ENCODE data around the gene AGAP3.

Gene AGAP3

GRCh38 chr7:151120896-151121295, 34.6 kb downstream of the AGAP3 start:
- no peak for FAIRE-seq
- no peak for TF ChIP-seq PAX5 (IDR thresholded peaks at IDR 0.05; ENCODE audit: insufficient read depth, low read length, severe bottlenecking)
- TF ChIP-seq POLR2A (IDR thresholded peaks at IDR 0.05; ENCODE audit: low read depth, low read length), result no peak
- TF ChIP-seq TAF1 (IDR thresholded peaks at IDR 0.05; ENCODE audit: low read depth, low read length), result no peak
- TF ChIP-seq SPI1 (IDR thresholded peaks at IDR 0.05; ENCODE audit: low read depth, low read length), result no peak
- TF ChIP-seq POLR2AphosphoS5 (IDR thresholded peaks at IDR 0.05; ENCODE audit: low read depth, low read length), result no peak
- no peak for TF ChIP-seq POU2F2 (IDR thresholded peaks at IDR 0.05; ENCODE audit: low read depth, low read length)
- DNase-seq (ENCODE audit: insufficient read length, low spot score), result no peak

DNA sequence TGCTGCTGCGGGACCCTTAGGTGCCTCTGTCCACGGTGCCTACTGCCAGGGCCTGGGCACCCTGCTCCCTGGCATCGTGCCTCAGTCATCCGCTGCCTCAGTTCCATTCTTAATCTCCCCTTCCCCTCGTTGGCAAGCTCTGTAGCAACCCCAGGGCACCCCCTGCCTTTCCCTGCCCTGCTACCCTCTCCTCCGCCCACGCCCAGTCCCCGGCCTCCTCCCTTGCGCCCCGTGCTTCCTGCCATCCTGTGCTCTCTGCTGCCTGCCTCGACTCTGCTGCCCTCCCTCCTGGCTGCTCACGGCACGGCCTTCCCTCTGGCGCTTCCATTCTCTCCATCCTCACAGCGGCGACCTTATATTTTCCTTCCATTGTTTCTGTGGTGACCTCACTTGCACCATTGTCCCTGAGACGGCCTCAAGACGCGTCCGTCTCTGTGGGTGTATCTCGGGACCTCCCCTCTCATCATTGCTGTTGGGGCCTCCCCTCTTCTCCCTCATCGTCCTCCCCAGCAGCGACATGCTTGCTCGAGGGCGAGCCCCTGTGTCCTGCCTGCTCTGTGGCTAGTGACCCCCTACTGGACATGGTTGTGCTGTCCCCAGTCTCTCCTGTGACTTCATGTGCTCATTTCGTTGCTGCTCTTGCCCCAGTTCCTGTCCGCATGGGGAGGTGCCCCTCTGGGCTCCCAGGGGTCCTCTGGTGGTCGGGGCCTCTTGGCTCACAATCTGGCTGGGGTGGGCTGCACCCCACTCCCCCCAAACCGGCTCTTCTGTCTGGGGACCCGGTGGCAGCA, 35.3 kb downstream of the AGAP3 start:
- TF ChIP-seq SPI1 (IDR thresholded peaks at IDR 0.05; ENCODE audit: low read depth, low read length) (no peak), TAF1 (IDR thresholded peaks at IDR 0.05; ENCODE audit: low read depth, low read length) (no peak), POU2F2 (IDR thresholded peaks at IDR 0.05; ENCODE audit: low read depth, low read length) (no peak), PAX5 (IDR thresholded peaks at IDR 0.05; ENCODE audit: insufficient read depth, low read length, severe bottlenecking) (no peak)
- no peak for FAIRE-seq
- no peak for DNase-seq (ENCODE audit: insufficient read length, low spot score)

GRCh38 chr7:151122276-151122675, 36.0 kb downstream of the AGAP3 start:
- FAIRE-seq, result no peak
- DNase-seq (ENCODE audit: insufficient read length, low spot score), result no peak
- TF ChIP-seq POU2F2 (IDR thresholded peaks at IDR 0.05; ENCODE audit: low read depth, low read length) (no peak), PAX5 (IDR thresholded peaks at IDR 0.05; ENCODE audit: insufficient read depth, low read length, severe bottlenecking) (no peak), TAF1 (IDR thresholded peaks at IDR 0.05; ENCODE audit: low read depth, low read length) (no peak), SPI1 (IDR thresholded peaks at IDR 0.05; ENCODE audit: low read depth, low read length) (no peak), POLR2A (IDR thresholded peaks at IDR 0.05; ENCODE audit: low read depth, low read length) (no peak), POLR2AphosphoS5 (IDR thresholded peaks at IDR 0.05; ENCODE audit: low read depth, low read length) (no peak)

- no peak for DNase-seq (ENCODE audit: insufficient read length, low spot score)
- TF ChIP-seq POLR2A (IDR thresholded peaks at IDR 0.05; ENCODE audit: low read depth, low read length), result no peak
- TF ChIP-seq POU2F2 (IDR thresholded peaks at IDR 0.05; ENCODE audit: low read depth, low read length), result no peak
- TF ChIP-seq POLR2AphosphoS5 (IDR thresholded peaks at IDR 0.05; ENCODE audit: low read depth, low read length), result no peak
- TF ChIP-seq TAF1 (IDR thresholded peaks at IDR 0.05; ENCODE audit: low read depth, low read length), result no peak
- no peak for TF ChIP-seq SPI1 (IDR thresholded peaks at IDR 0.05; ENCODE audit: low read depth, low read length)
- TF ChIP-seq PAX5 (IDR thresholded peaks at IDR 0.05; ENCODE audit: insufficient read depth, low read length, severe bottlenecking), result no peak
- no peak for FAIRE-seq
Observed at GRCh38 chr7:151122796-151123157, 36.5 kb downstream of the AGAP3 start.

GRCh38 chr7:151123158-151123821, 37.0 kb downstream of the AGAP3 start:
- TF ChIP-seq SPI1 (IDR thresholded peaks at IDR 0.05; ENCODE audit: low read depth, low read length) (no peak), TAF1 (IDR thresholded peaks at IDR 0.05; ENCODE audit: low read depth, low read length) (no peak), POLR2A (IDR thresholded peaks at IDR 0.05; ENCODE audit: low read depth, low read length) (no peak), POU2F2 (IDR thresholded peaks at IDR 0.05; ENCODE audit: low read depth, low read length) (no peak), PAX5 (IDR thresholded peaks at IDR 0.05; ENCODE audit: insufficient read depth, low read length, severe bottlenecking) (no peak), POLR2AphosphoS5 (IDR thresholded peaks at IDR 0.05; ENCODE audit: low read depth, low read length) (no peak)
- DNase-seq (ENCODE audit: insufficient read length, low spot score) (no peak), FAIRE-seq (no peak)

- TF ChIP-seq SPI1 (IDR thresholded peaks at IDR 0.05; ENCODE audit: low read depth, low read length) (no peak), POLR2AphosphoS5 (IDR thresholded peaks at IDR 0.05; ENCODE audit: low read depth, low read length) (no peak), POU2F2 (IDR thresholded peaks at IDR 0.05; ENCODE audit: low read depth, low read length) (no peak), TAF1 (IDR thresholded peaks at IDR 0.05; ENCODE audit: low read depth, low read length) (no peak), PAX5 (IDR thresholded peaks at IDR 0.05; ENCODE audit: insufficient read depth, low read length, severe bottlenecking) (no peak), POLR2A (IDR thresholded peaks at IDR 0.05; ENCODE audit: low read depth, low read length) (no peak)
- DNase-seq (ENCODE audit: insufficient read length, low spot score) (peak; percentile 99), FAIRE-seq (peak; percentile 92)
Observed at GRCh38 chr7:151123822-151124464, 37.7 kb downstream of the AGAP3 start.

DNA sequence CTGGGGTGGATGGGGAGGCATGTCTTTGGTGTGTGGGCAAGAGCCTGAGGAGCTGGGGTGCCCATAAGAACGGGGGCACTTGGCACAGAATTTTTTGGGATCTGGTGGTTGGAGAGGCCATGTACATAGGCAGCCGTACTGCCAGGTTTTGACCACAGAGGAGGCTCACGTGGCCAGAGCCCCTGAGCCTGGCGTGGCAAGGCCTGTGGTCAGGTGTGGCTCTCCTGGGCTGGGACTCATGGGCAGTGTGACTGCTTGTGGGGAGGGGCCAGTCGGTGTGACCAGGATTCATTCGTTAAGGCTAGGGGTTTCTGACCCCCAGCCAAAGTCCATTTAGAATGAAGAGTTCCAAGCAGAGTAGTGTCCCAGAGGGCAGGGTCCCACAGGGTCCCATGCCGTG, 38.2 kb downstream of the AGAP3 start:
- no peak for DNase-seq (ENCODE audit: insufficient read length, low spot score)
- no peak for FAIRE-seq
- TF ChIP-seq POU2F2 (IDR thresholded peaks at IDR 0.05; ENCODE audit: low read depth, low read length) (no peak), POLR2A (IDR thresholded peaks at IDR 0.05; ENCODE audit: low read depth, low read length) (no peak), POLR2AphosphoS5 (IDR thresholded peaks at IDR 0.05; ENCODE audit: low read depth, low read length) (no peak), SPI1 (IDR thresholded peaks at IDR 0.05; ENCODE audit: low read depth, low read length) (no peak), PAX5 (IDR thresholded peaks at IDR 0.05; ENCODE audit: insufficient read depth, low read length, severe bottlenecking) (no peak), TAF1 (IDR thresholded peaks at IDR 0.05; ENCODE audit: low read depth, low read length) (no peak)

DNA sequence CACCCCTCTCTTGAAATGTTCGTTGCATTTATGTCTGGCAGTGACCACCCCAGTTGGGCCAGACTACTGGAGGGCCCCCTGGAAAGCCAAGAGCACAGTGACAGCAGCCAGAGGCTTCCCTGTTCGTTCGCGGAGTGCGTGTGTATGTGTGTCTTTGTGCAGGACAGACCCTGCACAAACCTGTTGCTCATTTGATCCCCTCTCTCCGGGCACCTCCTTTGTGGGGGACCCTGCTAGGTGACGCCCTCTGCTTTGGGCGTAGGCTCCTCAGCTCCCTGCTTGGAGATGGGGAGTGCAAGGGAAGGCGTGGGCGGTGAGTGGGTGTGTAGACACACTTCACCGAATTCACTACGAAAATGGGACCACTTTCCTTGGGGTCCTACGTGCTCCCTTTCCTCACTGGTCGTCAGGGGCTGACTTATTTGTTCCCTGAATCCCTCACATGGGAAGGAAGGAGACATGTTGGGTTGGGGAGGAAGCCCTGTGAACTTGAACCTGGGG, 38.7 kb downstream of the AGAP3 start:
- DNase-seq (ENCODE audit: insufficient read length, low spot score) (no peak), FAIRE-seq (no peak)
- TF ChIP-seq POU2F2 (IDR thresholded peaks at IDR 0.05; ENCODE audit: low read depth, low read length) (no peak), TAF1 (IDR thresholded peaks at IDR 0.05; ENCODE audit: low read depth, low read length) (no peak), SPI1 (IDR thresholded peaks at IDR 0.05; ENCODE audit: low read depth, low read length) (no peak), POLR2AphosphoS5 (IDR thresholded peaks at IDR 0.05; ENCODE audit: low read depth, low read length) (no peak), PAX5 (IDR thresholded peaks at IDR 0.05; ENCODE audit: insufficient read depth, low read length, severe bottlenecking) (no peak), POLR2A (IDR thresholded peaks at IDR 0.05; ENCODE audit: low read depth, low read length) (no peak)

GRCh38 chr7:151125470-151125845, 39.2 kb downstream of the AGAP3 start:
- DNase-seq (ENCODE audit: insufficient read length, low spot score) (no peak), FAIRE-seq (no peak)

More at GRCh38 chr7:151125470-151125845, 39.2 kb downstream of the AGAP3 start:
- TF ChIP-seq POU2F2 (IDR thresholded peaks at IDR 0.05; ENCODE audit: low read depth, low read length) (no peak), POLR2AphosphoS5 (IDR thresholded peaks at IDR 0.05; ENCODE audit: low read depth, low read length) (no peak), TAF1 (IDR thresholded peaks at IDR 0.05; ENCODE audit: low read depth, low read length) (no peak), POLR2A (IDR thresholded peaks at IDR 0.05; ENCODE audit: low read depth, low read length) (no peak), SPI1 (IDR thresholded peaks at IDR 0.05; ENCODE audit: low read depth, low read length) (no peak), PAX5 (IDR thresholded peaks at IDR 0.05; ENCODE audit: insufficient read depth, low read length, severe bottlenecking) (no peak)

Measured in GM12891 (cell line).